HG02571 (cell line): ENCODE data around the gene AAK1.

ENCODE experiments used
- ATAC-seq: cut with Tn5 transposase; IDR thresholded peaks from one replicate; pipeline ENCODE4 v1.9.1; 2021; ENCODE audit warnings: mild to moderate bottlenecking, moderate library complexity; ENCODE audit not compliant: unreplicated experiment

The AAK1 gene

DNA sequence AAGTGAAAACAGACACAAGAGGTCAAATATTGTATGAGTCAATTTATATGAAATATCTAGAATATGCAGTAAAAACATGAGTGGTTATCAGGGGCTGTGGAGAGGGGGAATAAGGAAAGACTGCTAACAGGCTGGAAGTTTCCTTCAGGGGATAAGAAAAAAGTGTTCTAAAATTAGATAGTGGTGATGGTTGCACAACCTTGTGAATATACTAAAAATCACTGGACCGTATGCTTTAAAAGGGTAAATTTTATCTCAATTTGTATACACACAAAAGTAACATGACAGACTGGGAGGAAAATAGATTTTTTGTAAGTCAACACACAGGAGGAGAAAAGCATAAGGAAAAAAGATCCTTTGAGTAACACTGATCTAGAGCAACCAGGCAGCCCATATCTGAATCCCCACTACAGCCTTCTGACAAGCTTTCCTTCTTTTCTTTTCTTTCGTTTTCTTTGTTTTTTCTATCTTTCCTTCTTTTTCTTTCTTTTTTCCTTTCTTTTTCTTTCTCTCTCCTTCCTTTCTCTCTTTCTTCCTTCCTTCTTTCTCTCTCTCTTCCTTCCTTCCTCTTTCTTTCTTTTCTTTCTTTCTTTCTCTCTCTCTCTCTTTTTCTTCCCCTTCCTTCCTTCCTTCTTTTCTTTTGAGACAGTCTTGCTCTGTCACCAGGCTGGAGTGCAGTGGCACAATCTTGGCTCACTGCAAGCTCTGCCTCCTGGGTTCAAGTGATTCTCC lies 95.4 kb downstream of the AAK1 start:
- no peak for ATAC-seq

- ATAC-seq, result no peak
These were observed 96.9 kb downstream of the AAK1 start for GRCh38 chr2:69546646-69547045.

DNA sequence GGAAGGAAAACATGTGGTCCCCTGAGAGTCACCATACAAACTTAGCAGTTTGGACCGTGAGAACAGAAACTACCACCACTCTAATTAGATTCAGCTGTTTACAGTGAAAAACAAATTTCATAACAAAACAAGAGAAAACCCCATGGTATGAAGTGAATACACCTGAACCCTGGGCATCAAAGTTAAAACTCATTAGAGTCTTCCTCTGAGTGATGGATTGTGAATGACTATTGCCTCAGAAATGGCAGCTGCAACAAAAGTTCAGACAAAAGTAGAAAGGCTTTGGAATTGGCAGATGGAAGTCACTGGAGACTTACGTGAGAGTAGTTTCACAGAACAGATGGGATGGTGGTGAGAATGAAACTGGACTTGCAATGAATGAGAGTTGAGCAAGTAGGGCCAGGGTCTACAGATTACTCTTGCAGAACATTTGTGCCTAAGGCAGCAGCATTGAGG lies 98.0 kb downstream of the AAK1 start:
- ATAC-seq, result peak; percentile 59

DNA sequence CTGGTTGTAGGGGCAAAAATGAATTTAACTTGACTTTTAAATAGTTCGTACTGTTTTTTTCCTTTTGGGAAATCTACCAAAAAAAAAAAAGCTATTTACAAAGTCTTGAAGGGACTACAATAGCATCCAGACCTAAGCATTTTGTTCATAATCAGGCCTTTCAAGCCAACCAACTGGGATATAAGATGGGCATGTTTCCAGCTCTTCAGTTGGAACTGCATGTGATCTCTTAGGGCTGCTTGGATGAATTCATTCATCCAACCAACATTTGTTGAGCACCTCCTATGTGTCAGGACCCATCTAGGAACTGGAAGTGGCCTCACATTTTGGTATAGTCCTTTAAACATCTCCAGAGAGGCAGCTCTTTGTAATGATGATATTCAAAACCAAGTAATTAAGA lies 98.6 kb downstream of the AAK1 start:
- ATAC-seq, result no peak

GRCh38 chr2:69539549-69539908 lies 104.0 kb downstream of the AAK1 start:
- no peak for ATAC-seq

- ATAC-seq, result no peak
These were observed 104.5 kb downstream of the AAK1 start for GRCh38 chr2:69538872-69539548.

GRCh38 chr2:69538249-69538648 lies 105.3 kb downstream of the AAK1 start:
- ATAC-seq, result no peak

- ATAC-seq, result peak; percentile 63
These were observed 107.7 kb downstream of the AAK1 start for GRCh38 chr2:69535817-69536241.

GRCh38 chr2:69531186-69531585 lies 112.4 kb downstream of the AAK1 start:
- no peak for ATAC-seq

DNA sequence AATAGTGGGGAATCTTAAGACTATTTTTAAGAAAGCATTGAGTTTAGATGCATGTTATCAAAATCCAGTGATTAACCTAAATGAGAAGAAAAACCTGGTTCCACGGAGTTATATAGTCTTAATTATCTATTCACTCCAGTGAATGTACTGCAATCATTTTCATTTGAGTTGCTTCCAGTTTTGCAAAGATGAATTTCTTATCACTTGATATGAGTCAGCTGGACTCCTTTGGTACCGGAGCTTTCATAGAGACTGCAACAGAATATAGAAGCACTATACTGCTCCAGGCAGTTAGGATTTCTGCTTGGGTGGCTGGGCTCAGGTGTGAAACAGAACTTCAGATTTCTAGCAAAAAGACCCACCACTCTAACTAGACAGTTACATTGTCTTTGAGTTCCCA lies 114.1 kb downstream of the AAK1 start:
- no peak for ATAC-seq

DNA sequence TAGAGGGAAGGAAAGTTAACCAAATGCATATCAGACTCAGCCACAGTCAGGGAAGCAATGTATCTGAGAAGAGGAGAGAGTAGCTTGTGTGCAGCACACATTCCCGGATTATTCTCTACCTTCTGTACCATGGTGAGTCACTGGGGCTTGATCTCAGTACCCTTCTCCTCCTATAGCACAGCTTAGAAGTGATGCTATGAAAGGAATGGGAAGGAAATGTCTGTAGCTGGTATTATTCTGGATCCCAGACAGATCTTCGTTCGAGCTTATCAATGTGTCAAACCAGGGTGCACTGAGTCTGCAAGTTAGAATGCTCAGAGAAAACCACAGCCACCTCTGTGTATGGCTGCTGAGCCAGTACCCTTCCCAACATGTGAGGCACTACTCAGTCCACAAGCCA lies 118.3 kb downstream of the AAK1 start:
- ATAC-seq, result no peak

DNA sequence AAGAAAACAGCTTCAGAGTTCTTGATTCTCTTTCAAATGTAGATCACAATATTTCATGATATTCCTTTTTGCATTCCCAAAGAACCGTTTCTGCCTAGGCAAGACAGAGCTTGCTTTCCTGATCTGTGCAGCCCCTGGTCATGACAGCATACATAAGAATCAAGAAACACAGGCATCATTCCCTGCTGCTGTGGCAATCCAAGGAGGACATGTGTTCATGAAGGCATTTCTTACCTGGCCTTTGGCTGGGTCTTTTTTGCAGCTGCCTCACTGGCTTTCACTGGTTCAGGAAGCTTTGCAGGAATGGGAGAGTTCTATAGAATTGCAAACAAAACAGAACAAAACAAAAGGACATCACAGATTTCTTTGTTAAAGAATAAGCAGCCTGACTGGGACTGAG lies 118.7 kb downstream of the AAK1 start:
- no peak for ATAC-seq

GRCh38 chr2:69521747-69522146 lies 121.8 kb downstream of the AAK1 start:
- no peak for ATAC-seq

DNA sequence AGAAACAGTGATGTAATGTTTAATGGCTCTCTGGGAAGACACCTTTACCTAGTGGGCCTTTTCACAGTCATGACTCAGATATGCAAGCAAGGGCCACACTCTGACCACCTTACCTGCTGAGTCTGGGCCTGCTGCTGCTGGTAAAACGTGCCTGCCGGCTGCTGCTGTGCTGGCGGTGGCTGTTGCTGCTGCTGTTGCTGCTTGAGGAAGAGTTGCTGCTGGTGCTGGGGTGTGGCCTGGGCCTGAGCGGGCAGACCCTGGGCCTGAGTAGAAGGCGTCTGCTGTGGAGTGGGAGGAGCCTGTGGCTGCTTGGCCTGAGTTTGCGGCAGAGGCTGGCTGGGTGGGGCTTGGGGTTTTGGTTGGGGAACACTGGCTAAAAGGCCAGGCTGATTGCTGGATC lies 124.7 kb downstream of the AAK1 start:
- no peak for ATAC-seq

DNA sequence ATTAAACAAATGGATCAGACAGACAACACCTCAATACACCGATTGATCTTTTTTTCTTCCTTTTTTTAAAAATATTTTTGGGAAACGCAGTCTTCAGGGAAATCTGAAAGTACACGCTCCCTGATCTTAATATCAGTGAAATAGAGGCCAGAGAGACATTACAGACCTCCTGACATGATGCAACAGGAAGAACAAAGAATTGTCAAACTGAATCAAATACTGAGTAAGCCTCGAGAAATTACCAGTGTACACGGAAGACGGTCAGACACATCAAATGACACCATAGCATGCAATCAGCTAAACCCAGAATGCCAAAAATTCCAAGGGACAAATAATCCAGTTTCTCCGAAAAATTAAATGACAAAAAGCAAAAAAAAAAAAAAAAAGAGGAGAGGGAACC lies 126.1 kb downstream of the AAK1 start:
- ATAC-seq, result no peak

- ATAC-seq, result no peak
These were observed 128.7 kb downstream of the AAK1 start for GRCh38 chr2:69514819-69515218.

DNA sequence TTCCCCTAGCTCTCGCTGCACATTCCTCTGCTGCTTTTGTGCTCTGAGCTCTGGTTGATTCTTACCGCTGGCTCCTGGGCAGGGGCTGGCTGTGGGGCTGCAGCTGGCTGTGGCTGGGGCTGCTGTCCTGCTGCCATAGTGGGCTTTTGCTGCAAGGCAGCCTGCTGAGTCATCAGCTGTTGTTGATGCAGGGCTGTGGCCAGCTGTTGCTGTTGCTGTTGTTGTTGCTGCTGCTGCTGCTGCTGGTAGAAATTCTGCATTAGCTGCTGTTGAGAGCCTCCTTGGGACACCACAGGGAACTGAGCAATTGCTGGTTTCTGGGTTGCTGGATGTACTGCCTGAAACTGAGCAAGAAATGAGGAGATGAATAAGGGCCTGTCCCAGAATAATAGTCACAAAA lies 129.1 kb downstream of the AAK1 start:
- no peak for ATAC-seq

- no peak for ATAC-seq
These were observed 131.1 kb downstream of the AAK1 start for GRCh38 chr2:69512446-69512845.

GRCh38 chr2:69510204-69510603 lies 133.3 kb downstream of the AAK1 start:
- no peak for ATAC-seq

GRCh38 chr2:69509750-69510140 lies 133.8 kb downstream of the AAK1 start:
- ATAC-seq, result no peak

- ATAC-seq, result no peak
These were observed 134.4 kb downstream of the AAK1 start for GRCh38 chr2:69509011-69509749.

DNA sequence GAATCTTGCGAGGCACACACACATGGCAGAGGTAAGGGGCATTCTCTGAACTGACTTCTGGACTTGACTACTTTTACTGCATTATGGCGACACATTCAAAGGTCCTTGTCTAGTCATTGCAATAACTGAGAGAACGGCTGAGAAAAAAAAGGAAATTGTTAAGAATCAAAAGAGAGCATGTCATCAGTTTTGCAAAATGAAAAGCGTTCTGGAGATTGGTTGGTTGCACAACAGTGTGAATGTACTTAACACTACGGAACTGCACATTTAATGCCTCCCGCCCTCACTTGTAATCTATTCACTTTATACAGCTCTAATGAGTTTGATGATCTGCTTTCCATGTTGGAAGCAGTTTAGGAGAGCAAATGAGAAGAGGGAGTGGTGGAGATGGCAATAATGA lies 137.8 kb downstream of the AAK1 start:
- ATAC-seq, result no peak
